Measurements from ENCODE around the gene TOMT.
"Not testable (repeated sequence)": the region's sequence is repeated elsewhere in the genome, so short reads cannot be mapped to it uniquely, and the experiment has no call there.

Gene TOMT

GRCh38 chr11:72127923-72128322 lies 22.2 kb downstream of the TOMT start:
- DNase-seq = no peak

GRCh38 chr11:72129381-72129780 lies 23.7 kb downstream of the TOMT start:
- DNase-seq = no peak

GRCh38 chr11:72132646-72133045 lies 26.9 kb downstream of the TOMT start:
- DNase-seq = no peak

GRCh38 chr11:72135473-72135872 lies 29.7 kb downstream of the TOMT start, which contains the start of gene FOLR3:
FOLR3 (plus strand) TSS chr11:72135725; CDS start chr11:72135953, 228 bp downstream.
- not testable (repeated sequence) for DNase-seq

- no peak for DNase-seq
Observed at GRCh38 chr11:72135891-72136683, 30.4 kb downstream of the TOMT start.

GRCh38 chr11:72136684-72137262 lies 31.0 kb downstream of the TOMT start:
- no peak for DNase-seq

- DNase-seq = no peak
Observed at GRCh38 chr11:72138821-72139390, 33.2 kb downstream of the TOMT start.

- no peak for DNase-seq
Observed at GRCh38 chr11:72139500-72139899, 33.8 kb downstream of the TOMT start.

- DNase-seq = no peak
Observed at GRCh38 chr11:72140661-72141060, 34.9 kb downstream of the TOMT start.

- DNase-seq = no peak
Observed at GRCh38 chr11:72141066-72141465, 35.3 kb downstream of the TOMT start.

- not testable (repeated sequence) for DNase-seq
Observed at GRCh38 chr11:72142086-72142485, 36.4 kb downstream of the TOMT start.

GRCh38 chr11:72142543-72142942 lies 36.8 kb downstream of the TOMT start:
- DNase-seq = not testable (repeated sequence)

- no peak for DNase-seq
Observed at GRCh38 chr11:72144807-72145565, 39.3 kb downstream of the TOMT start.

GRCh38 chr11:72146625-72147024 lies 40.9 kb downstream of the TOMT start:
- DNase-seq = no peak

- DNase-seq = no peak
Observed at GRCh38 chr11:72150882-72151281, 45.2 kb downstream of the TOMT start.

GRCh38 chr11:72153874-72154273 lies 48.1 kb downstream of the TOMT start:
- not testable (repeated sequence) for DNase-seq

- no peak for DNase-seq
Observed at GRCh38 chr11:72154816-72155215, 49.1 kb downstream of the TOMT start.

- DNase-seq = no peak
Observed at GRCh38 chr11:72155751-72156150, 50.0 kb downstream of the TOMT start.

- DNase-seq = no peak
Observed at GRCh38 chr11:72157131-72157530, 51.4 kb downstream of the TOMT start.
